ENCODE results near the gene OR10X1. TPM values are rescaled to one million over a fixed set of nuclear protein-coding genes. Genes with fewer than 3 reads are reported as not detected.

The OR10X1 gene
- total RNA-seq = not detected in 2 replicates

GRCh38 chr1:158579733-158580132 is at the start of gene OR10X1:
TSS of gene OR10X1 (minus strand) at chr1:158579899. CDS start at chr1:158579899, 0 bp downstream.
- no peak for DNase-seq

GRCh38 chr1:158613764-158614163 is 34.1 kb upstream of the OR10X1 start:
- no peak for DNase-seq

GRCh38 chr1:158611916-158612315 is 32.2 kb upstream of the OR10X1 start:
- no peak for DNase-seq

- DNase-seq = no peak
Measured at GRCh38 chr1:158607296-158607695, 27.6 kb upstream of the OR10X1 start.

GRCh38 chr1:158604968-158605367 is 25.3 kb upstream of the OR10X1 start, which contains the start of gene OR10Z1:
TSS of gene OR10Z1 (plus strand) at chr1:158605268. CDS start at chr1:158606439, 1,171 bp downstream.
- no peak for DNase-seq

GRCh38 chr1:158600735-158601134 is 21.0 kb upstream of the OR10X1 start:
- DNase-seq = no peak

GRCh38 chr1:158586942-158587341 is 7.2 kb upstream of the OR10X1 start:
- DNase-seq = no peak

GRCh38 chr1:158583962-158584361 is 4.3 kb upstream of the OR10X1 start:
- no peak for DNase-seq

- no peak for DNase-seq
Measured at GRCh38 chr1:158577561-158577960, 2.1 kb downstream of the OR10X1 start.

- no peak for DNase-seq
Measured at GRCh38 chr1:158572226-158572625, 7.5 kb downstream of the OR10X1 start.

GRCh38 chr1:158570480-158570879 is 9.2 kb downstream of the OR10X1 start, which contains the start of gene OR6P1:
TSS of gene OR6P1 (minus strand) at chr1:158570580. CDS start at chr1:158563604, 6,976 bp downstream.
- DNase-seq = no peak

GRCh38 chr1:158564608-158565007 is 15.1 kb downstream of the OR10X1 start:
- no peak for DNase-seq

GRCh38 chr1:158563853-158564252 is 15.8 kb downstream of the OR10X1 start:
- DNase-seq = no peak

GRCh38 chr1:158559696-158560095 is 20.0 kb downstream of the OR10X1 start:
- DNase-seq = no peak

GRCh38 chr1:158554352-158554751 is 25.3 kb downstream of the OR10X1 start, which contains the start of gene OR6Y1:
TSS of gene OR6Y1 (minus strand) at chr1:158554405. CDS start at chr1:158548105, 6,300 bp downstream.
- DNase-seq = no peak

- no peak for DNase-seq
Measured at GRCh38 chr1:158552296-158552695, 27.4 kb downstream of the OR10X1 start.

- DNase-seq = no peak
Measured at GRCh38 chr1:158547533-158547932, 32.2 kb downstream of the OR10X1 start.

GRCh38 chr1:158537609-158538008 is 42.1 kb downstream of the OR10X1 start:
- no peak for DNase-seq

GRCh38 chr1:158534496-158534895 is 45.2 kb downstream of the OR10X1 start:
- DNase-seq = no peak

Other genes with a start within 250 kb of the OR10X1 start
- gene CD1B, start 248.4 kb downstream of the OR10X1 start, total RNA-seq = not detected in 2 replicates
- gene CD1E, start 226.0 kb downstream of the OR10X1 start, total RNA-seq = not detected in 2 replicates
- not detected in 2 replicates for gene OR10T2, start 180.4 kb downstream of the OR10X1 start, total RNA-seq
- gene OR10K2, start 153.7 kb downstream of the OR10X1 start, total RNA-seq = not detected in 2 replicates
- gene OR10K1, start 118.1 kb downstream of the OR10X1 start, total RNA-seq = not detected in 2 replicates
- not detected in 2 replicates for gene OR10R2, start 107.7 kb downstream of the OR10X1 start, total RNA-seq
- not detected in 2 replicates for gene OR6Y1, start 25.5 kb downstream of the OR10X1 start, total RNA-seq
- gene OR6P1, start 9.3 kb downstream of the OR10X1 start, total RNA-seq = not detected in 2 replicates
- not detected in 2 replicates for gene OR10Z1, start 25.4 kb upstream of the OR10X1 start, total RNA-seq
- gene SPTA1, start 106.8 kb upstream of the OR10X1 start, total RNA-seq = 2.0 and 3.1 TPM in 2 replicates
- gene OR6K2, start 120.8 kb upstream of the OR10X1 start, total RNA-seq = not detected in 2 replicates
- gene OR6K3, start 140.8 kb upstream of the OR10X1 start, total RNA-seq = not detected in 2 replicates
- not detected in 2 replicates for gene OR6K6, start 174.8 kb upstream of the OR10X1 start, total RNA-seq
- not detected in 2 replicates for gene OR6N1, start 192.3 kb upstream of the OR10X1 start, total RNA-seq
- gene OR6N2, start 201.3 kb upstream of the OR10X1 start, total RNA-seq = not detected in 2 replicates